GM13976 (cell line): Measurements from ENCODE around the gene LTBP2.

ENCODE experiments used
- DNase-seq: peaks from one replicate; pipeline ENCODE4 v3.0.0; 2012; ENCODE audit warnings: low spot score
- in situ Hi-C: fragments of 300-500 bp; cut with MboI; formaldehyde crosslinking; loops from one replicate; pipeline ENCODE4 v1.12.0; 2022; ENCODE audit warnings: low sequenced_read_pairs, mixed read lengths, inconsistent platforms; ENCODE audit not compliant: unreplicated experiment
- TF ChIP-seq, protein P1 (sequence below): IDR thresholded peaks from 2 replicates; pipeline ENCODE4 v1.5.1; 2012; ENCODE audit warnings: borderline replicate concordance, mild to moderate bottlenecking; ENCODE audit not compliant: insufficient read depth; ENCODE audit errors: extremely low read depth, missing control alignments, control extremely low read depth

Gene LTBP2

DNA sequence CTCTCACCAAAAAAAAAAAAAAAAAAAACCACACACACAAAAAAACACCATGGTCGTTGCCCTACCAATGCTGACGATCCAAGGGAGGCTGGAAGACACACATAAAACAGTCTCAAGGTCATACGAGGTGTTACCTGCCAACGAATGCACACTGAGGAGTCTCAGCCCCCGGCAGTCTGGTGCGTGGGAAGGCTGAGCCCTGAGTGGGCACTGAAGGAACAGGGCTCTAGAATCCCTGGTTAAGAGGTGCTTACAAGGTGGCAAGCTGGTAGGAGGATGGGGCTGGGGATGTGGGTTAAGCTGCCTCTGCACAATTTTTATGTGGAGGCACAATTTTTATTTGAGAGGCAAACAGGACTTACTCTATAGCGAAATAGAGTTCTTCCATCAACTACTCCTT, 7.9 kb downstream of the LTBP2 start:
- TF ChIP-seq, protein P1, sequence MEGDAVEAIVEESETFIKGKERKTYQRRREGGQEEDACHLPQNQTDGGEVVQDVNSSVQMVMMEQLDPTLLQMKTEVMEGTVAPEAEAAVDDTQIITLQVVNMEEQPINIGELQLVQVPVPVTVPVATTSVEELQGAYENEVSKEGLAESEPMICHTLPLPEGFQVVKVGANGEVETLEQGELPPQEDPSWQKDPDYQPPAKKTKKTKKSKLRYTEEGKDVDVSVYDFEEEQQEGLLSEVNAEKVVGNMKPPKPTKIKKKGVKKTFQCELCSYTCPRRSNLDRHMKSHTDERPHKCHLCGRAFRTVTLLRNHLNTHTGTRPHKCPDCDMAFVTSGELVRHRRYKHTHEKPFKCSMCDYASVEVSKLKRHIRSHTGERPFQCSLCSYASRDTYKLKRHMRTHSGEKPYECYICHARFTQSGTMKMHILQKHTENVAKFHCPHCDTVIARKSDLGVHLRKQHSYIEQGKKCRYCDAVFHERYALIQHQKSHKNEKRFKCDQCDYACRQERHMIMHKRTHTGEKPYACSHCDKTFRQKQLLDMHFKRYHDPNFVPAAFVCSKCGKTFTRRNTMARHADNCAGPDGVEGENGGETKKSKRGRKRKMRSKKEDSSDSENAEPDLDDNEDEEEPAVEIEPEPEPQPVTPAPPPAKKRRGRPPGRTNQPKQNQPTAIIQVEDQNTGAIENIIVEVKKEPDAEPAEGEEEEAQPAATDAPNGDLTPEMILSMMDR: no peak
- in situ Hi-C loops: no loop called here

DNA sequence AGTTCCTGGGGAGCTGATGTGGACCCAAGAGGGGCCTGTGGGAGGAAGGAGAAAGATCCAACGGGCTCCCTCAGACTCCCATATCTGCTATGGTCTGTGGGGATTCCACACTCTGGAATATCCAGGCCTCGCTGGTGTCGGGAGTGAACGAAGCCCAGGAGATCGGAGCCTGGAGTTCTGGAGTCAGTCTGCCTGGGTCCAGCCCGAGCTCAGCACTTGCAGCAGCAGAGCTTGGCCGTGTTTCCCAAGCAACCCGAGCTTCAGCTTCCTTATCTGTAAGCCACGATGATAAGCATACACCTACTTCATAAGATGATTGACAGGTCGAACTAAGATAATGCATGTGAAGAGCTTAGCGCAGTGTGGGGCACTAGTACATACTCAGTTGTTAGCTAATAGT, 10.1 kb downstream of the LTBP2 start:
- in situ Hi-C loops: no loop called here
- no peak for DNase-seq
- TF ChIP-seq, protein P1: no peak

More for the DNA sequence above, 7.9 kb downstream of the LTBP2 start:
- DNase-seq: no peak

DNA sequence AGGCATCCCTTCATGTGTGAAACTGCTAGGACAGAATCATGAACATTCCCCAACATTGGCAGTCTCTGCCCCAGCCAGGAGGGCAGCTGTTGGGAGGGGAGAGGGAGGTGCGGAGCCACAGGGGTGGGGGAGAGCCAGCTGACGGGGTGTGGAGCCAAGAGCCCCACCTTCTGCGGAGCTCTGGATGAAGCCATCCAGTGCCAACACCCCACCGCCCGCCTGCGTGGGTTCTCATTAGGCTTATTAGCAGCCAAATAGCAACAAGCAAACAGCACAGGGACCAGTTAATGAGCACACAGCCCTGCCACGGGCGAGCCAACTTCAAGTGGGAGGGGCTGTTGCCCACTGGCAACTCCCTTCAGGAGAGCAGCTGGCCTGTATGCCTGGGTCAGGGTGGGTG, 12.1 kb downstream of the LTBP2 start:
- TF ChIP-seq, protein P1: no peak
- no peak for DNase-seq
- in situ Hi-C loops: no loop called here

DNA sequence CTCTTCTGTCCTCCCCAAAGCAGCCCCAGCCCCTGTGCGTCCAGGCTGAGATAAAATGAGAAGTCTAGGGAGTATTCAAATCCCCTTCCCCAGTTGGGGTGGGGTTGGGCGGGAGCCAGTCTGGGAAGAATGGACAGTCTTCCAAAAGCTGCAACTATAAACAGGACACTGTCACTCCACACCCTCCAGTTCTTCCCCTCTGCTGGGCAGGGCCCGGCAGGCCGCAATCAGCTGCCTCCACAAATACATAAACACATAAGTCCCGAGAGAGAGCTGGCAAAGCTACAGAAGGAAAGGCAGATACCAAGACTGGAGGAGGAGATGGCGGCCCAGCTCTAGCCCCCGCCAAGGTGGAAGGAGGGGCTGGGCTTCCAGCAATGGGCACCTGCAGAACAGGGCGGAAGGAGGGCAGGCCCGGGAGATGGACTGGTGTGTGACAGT, 12.7 kb downstream of the LTBP2 start:
- in situ Hi-C loops: no loop called here
- TF ChIP-seq, protein P1: no peak

DNA sequence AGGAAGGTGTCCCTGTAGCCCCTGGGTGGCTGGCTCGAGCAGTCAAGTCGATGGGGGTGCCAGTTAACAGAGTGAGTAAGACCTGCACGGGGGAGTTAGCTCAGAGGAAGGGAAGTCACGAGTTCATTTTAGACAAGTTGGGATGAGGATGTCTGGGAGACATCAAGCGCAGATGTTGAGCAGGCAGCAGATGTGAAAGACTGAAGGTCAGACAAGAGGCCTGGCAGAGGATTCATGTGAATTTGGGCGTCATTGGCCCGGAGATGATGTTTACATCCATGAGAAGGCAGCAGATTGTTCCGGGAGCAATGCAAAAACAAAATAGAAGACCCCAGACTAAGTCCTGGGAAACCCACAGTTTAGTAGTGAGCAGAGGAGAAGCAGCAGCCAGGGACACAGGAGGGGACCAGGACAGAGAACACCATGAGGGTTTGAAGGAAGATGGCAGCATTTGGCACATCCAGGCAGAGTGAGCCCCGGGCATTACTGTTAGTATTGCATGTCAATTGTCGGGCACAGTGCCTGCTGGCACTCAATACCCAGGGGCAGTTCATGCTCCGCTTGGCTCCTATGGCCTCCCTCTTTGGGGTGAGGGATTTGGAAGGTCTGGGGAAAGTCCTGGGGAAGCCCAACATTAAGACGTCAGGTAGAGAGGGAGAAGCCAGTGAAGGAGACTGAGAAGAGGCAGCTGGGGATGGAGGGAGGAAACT, 15.1 kb downstream of the LTBP2 start:
- no peak for DNase-seq
- in situ Hi-C loops: no loop called here
- TF ChIP-seq, protein P1: no peak

More for the DNA sequence above, 12.7 kb downstream of the LTBP2 start:
- DNase-seq: no peak

DNA sequence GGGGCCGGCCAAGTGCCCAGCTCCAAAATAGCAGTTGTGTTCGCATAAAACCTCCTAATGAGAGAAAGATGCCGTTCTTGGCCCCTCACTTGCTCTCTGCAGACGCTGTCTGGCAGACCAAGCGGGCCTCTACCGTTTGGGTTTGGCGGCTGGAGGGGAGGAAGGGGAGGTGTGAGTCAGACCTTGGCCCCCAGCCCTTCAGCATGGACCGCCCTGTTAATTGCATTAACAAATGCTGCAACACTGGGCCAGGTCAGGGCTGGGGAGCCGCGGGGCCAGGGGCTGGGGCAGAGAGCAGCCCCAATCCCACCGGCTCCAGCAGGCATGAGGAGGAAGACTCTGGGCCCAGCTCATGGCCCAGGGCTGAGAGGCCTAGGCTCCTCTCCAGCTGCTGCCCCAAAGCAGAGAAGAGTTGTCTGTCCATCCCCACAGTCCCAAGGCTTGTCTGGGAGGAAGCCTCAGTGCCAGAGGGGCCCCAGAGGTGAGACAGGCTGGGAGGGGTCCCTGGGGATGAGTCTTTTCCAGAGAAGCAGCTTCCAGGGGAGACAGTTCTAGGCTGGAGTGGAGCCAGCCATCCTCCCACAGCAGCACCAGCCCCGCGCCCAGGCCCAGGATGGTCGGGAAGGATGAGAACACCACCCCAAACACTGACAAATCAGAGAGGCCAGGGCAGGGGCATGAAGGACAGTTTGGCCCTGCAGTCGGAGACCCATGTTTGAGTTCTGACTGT, 16.9 kb downstream of the LTBP2 start:
- DNase-seq: no peak
- in situ Hi-C loops: no loop called here
- TF ChIP-seq, protein P1: no peak
